BE2C (cell line): ENCODE data around the gene MALT1.
"Not testable (repeated sequence)": the region's sequence is repeated elsewhere in the genome, so short reads cannot be mapped to it uniquely, and the experiment has no call there.

Source experiments
- DNase-seq: peaks from one replicate; pipeline ENCODE4 v3.0.0-alpha.2; 2020
- H3K27me3 ChIP-seq: fragments of 250-450 bp; sonication (Bioruptor Pico); 2 replicates; pipeline ENCODE4 v1.5.1; 2020; ENCODE audit warnings: mild to moderate bottlenecking
- H3K36me3 ChIP-seq: fragments of 250-450 bp; sonication (Bioruptor Pico); 2 replicates; pipeline ENCODE4 v1.5.1; 2020; ENCODE audit warnings: mild to moderate bottlenecking
- H3K4me1 ChIP-seq: fragments of 250-450 bp; sonication (Bioruptor Pico); 2 replicates; pipeline ENCODE4 v1.5.1; 2020
- H3K4me3 ChIP-seq: 2 replicates; pipeline ENCODE4 v1.5.1; 2011; ENCODE audit warnings: low read depth, low read length
- H3K9me3 ChIP-seq: fragments of 250-450 bp; sonication (Bioruptor Pico); 2 replicates; pipeline ENCODE4 v1.5.1; 2020
- CTCF ChIP-seq: IDR thresholded peaks from 2 replicates; pipeline ENCODE4 v1.5.1; 2012; ENCODE audit warnings: mild to moderate bottlenecking, low read depth, low read length

The MALT1 gene

DNA sequence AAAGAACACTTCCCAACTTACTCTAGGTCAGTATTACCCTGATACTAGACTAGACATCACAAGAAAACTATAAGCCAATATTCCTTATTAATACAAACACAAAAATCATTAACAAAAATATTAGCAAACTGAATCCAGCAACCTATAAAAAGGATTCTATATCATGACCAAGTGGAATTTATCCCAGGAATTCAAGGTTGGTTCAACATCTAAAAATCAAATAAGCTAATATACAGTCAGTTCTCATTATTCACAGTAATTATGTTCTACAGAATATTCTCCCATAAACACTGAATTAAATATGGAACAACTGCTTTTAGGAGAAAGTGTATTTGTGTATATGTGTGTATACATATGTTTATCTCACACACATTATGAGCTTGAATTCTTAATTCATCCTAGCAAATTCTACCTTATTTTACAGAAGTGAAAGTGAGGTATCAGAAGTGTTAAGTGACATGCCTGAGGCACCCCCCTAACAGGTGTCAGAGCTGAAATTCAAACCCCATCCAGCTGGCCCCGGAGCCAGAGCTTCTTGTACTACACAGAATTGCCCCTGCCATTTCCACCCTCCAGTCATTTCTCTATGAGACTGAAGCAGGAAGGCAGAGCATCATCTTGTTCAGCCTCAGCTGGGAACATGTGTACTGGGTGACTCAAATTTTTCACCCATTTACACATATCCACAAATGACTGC lies 77.8 kb downstream of the MALT1 start:
- Histone ChIP-seq H3K9me3 (no peaks in the 10 kb centered on the region), H3K27me3 (no peaks in the 10 kb centered on the region), H3K4me3 (no peak overlapping the region), H3K36me3 (no peaks in the 10 kb centered on the region), H3K4me1 (no peaks in the 10 kb centered on the region)
- no peak for DNase-seq
- no peak for TF ChIP-seq CTCF

DNA sequence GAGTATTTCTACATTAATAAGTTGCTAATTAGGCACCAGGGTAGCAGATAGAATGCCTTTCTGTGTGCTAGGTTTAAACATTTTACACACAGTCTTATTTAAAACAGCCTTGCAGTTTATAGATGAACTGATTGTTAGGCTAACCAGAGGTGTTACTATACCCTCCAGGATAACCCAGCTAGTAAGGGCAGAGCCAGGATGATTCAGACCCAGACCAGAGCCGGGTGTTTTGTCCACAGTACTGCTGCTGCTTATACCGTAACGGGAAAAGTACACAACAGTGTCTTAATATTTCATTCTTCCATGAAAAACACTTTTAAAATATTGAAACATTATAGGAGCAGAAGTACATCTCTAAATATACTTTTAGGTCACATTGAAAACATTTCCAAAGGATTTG lies 82.7 kb downstream of the MALT1 start:
- Histone ChIP-seq H3K27me3 (no peaks in the 10 kb centered on the region), H3K9me3 (no peaks in the 10 kb centered on the region), H3K4me3 (no peak overlapping the region), H3K4me1 (no peaks in the 10 kb centered on the region), H3K36me3 (no peaks in the 10 kb centered on the region)
- TF ChIP-seq CTCF: no peak
- no peak for DNase-seq

- Histone ChIP-seq H3K27me3 (no peaks in the 10 kb centered on the region), H3K9me3 (no peaks in the 10 kb centered on the region), H3K36me3 (no peaks in the 10 kb centered on the region), H3K4me3 (no peak overlapping the region), H3K4me1 (no peaks in the 10 kb centered on the region)
- no peak for DNase-seq
- TF ChIP-seq CTCF: no peak
Measured at GRCh38 chr18:58754544-58755068, 83.3 kb downstream of the MALT1 start.

DNA sequence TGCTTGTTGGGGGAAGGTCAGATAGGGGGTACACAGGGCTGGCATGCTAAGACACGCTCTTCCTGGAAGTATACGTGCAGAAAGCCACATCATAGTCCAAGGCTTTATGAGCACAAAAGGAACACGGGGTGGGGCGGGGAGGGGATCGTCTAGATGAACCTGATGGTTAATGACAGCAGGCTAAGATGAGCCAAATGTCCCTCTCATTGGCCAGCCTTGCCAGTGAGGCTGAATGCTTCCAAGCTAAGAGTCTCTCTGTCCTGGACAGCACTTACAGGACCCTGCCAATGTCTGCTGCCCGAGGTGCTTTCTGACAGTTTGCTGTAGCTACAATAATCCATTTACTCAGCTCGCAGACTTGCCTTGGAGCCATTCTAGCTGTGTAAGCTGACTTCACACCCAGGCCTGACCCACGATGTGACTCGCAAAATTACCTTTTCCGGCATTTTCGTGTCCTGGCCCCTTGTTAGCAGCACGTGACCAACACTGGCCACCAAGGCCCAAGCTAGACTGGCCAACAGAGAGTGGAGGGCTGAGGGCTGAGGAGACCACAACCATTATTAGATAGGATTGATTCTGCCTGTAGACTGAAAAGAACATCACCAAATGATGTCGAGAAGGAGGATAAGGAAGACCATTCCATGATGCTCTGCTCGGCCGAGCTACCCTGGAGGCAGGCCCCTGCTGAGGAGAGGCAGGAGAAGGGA lies 84.2 kb downstream of the MALT1 start:
- Histone ChIP-seq H3K36me3 (no peaks in the 10 kb centered on the region), H3K4me3 (no peak overlapping the region), H3K9me3 (no peaks in the 10 kb centered on the region), H3K27me3 (no peaks in the 10 kb centered on the region), H3K4me1 (no peaks in the 10 kb centered on the region)
- DNase-seq: no peak
- TF ChIP-seq CTCF: no peak

DNA sequence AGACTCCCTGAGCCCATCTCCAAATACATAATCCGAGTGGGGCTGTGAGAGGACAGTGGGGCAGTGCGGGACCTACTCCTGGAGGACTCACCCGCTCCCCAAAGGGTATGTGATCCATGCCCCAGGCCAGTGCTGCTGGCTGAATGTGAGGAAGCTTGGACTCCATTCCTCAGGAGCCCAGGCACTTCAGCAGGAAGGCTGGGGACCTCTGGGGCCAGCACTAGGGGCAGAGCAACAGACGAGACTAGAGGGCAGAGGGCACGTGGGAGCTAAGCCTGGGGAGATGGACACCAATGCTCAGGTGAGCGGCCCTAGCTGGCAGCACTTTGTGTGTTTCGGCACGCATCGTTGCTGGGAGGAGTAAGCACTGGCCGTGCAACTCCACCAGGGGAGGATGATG lies 84.9 kb downstream of the MALT1 start:
- no peaks in the 10 kb centered on the region for H3K27me3 ChIP-seq
- no peak for DNase-seq
- no peak for TF ChIP-seq CTCF
- H3K4me1 ChIP-seq: no peaks in the 10 kb centered on the region
- no peak overlapping the region for H3K4me3 ChIP-seq
- no peaks in the 10 kb centered on the region for H3K9me3 ChIP-seq
- no peaks in the 10 kb centered on the region for H3K36me3 ChIP-seq

GRCh38 chr18:58756596-58757240 lies 85.5 kb downstream of the MALT1 start:
- DNase-seq: no peak
- no peak for TF ChIP-seq CTCF
- H3K36me3 ChIP-seq: no peaks in the 10 kb centered on the region
- no peaks in the 10 kb centered on the region for H3K27me3 ChIP-seq
- H3K4me1 ChIP-seq: no peaks in the 10 kb centered on the region
- H3K4me3 ChIP-seq: no peak overlapping the region
- H3K9me3 ChIP-seq: no peaks in the 10 kb centered on the region

- not testable (repeated sequence) for DNase-seq, H3K27me3 ChIP-seq
Measured at GRCh38 chr18:58757351-58757750, 86.1 kb downstream of the MALT1 start.

More at GRCh38 chr18:58757351-58757750, 86.1 kb downstream of the MALT1 start:
- H3K4me3 ChIP-seq, H3K4me1 ChIP-seq, H3K9me3 ChIP-seq, H3K36me3 ChIP-seq: not testable (repeated sequence)
